HG03175 (cell line): ENCODE results near the gene BTBD7.
A peak's percentile ranks its signal among the peaks of the same experiment; 100 is the strongest.
"Not testable (repeated sequence)": the region's sequence is repeated elsewhere in the genome, so short reads cannot be mapped to it uniquely, and the experiment has no call there.

ENCODE experiments used
- ATAC-seq: cut with Tn5 transposase; IDR thresholded peaks from one replicate; pipeline ENCODE4 v1.9.1; 2021; ENCODE audit warnings: mild to moderate bottlenecking, moderate library complexity; ENCODE audit not compliant: unreplicated experiment

The BTBD7 gene, protein sequence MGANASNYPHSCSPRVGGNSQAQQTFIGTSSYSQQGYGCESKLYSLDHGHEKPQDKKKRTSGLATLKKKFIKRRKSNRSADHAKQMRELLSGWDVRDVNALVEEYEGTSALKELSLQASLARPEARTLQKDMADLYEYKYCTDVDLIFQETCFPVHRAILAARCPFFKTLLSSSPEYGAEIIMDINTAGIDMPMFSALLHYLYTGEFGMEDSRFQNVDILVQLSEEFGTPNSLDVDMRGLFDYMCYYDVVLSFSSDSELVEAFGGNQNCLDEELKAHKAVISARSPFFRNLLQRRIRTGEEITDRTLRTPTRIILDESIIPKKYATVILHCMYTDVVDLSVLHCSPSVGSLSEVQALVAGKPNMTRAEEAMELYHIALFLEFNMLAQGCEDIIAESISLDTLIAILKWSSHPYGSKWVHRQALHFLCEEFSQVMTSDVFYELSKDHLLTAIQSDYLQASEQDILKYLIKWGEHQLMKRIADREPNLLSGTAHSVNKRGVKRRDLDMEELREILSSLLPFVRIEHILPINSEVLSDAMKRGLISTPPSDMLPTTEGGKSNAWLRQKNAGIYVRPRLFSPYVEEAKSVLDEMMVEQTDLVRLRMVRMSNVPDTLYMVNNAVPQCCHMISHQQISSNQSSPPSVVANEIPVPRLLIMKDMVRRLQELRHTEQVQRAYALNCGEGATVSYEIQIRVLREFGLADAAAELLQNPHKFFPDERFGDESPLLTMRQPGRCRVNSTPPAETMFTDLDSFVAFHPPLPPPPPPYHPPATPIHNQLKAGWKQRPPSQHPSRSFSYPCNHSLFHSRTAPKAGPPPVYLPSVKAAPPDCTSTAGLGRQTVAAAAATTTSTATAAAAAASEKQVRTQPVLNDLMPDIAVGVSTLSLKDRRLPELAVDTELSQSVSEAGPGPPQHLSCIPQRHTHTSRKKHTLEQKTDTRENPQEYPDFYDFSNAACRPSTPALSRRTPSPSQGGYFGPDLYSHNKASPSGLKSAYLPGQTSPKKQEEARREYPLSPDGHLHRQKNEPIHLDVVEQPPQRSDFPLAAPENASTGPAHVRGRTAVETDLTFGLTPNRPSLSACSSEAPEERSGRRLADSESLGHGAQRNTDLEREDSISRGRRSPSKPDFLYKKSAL

DNA sequence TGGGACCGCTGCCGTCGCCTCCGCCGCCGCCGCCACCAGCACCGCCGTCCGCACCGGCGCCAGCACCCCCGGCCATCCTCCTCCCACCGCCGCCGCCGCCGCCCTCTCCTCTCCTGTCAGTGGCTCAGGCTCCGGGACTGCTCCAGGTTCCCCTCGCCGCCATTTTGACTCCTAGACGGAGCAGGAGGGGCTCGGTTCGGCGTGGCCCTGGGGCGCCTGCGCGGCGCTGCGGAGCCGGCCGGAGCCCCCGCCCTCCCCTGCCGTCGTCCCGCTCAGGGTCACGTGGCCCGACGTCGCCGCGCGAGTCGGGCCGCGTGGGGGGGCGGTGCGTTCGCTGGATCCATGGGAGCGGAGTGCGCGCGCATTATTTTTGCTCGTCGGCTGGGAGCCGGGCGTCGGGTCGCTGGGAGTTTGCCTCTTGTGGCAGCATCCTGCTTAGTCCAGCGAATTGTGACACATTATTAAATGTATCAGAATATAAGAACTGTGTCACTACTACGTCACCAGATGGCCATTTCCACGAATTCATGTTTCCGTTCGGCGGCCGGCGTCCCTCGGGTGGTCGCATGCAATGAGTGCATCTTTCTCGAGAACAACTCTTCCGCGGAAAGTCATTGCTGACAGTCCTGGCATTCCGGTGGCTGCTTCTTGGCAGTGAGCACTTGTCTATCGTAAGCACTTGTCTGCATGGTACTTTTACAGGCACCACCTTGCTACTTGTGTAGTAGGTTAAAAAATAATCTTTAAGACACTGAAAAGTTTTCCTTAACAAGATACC, at the start of gene BTBD7:
Gene BTBD7 (minus strand): TSS at position 184 of the 778 bp plus-strand sequence. CDS start 36,985 bp downstream, outside the sequence.
- peak; percentile 78 for ATAC-seq

DNA sequence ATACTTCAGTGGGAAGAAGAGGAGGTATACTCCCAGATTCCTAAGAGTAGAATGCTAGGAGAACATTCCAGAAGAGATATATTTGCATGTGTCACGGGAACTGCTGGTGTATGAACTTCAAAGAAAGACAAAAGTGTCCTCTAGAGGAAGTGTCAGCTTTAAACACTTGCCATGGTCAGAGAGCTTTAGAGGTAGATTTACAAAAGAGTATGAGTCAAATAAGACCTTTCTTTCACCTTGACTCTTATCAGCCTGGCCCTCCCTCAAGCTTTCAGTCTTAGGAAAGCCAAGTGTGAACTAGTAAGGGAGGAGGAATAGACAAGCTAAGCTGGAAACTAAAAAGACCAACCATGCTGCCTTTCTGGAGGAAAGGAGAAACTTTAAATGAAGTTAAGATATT, 48.8 kb upstream of the BTBD7 start:
- no peak for ATAC-seq

DNA sequence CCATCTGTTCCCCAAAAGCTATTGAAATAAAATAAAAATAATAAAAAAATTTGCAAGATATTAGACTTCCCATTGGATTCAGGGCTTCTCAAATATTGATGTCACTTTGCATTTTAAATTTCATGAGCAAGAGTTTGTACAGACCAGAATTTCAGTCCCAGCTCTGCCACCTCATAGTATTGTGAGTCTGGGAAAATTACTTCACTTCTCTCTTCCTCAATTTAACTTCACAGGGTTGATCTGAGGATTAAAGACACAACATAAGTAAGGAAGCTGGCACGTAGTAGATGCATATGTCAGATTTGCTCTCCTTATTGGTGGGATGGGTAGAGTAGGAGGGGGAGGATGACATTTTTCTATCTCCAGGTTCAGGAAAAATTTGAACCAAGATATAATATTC, 47.0 kb upstream of the BTBD7 start:
- ATAC-seq = no peak

DNA sequence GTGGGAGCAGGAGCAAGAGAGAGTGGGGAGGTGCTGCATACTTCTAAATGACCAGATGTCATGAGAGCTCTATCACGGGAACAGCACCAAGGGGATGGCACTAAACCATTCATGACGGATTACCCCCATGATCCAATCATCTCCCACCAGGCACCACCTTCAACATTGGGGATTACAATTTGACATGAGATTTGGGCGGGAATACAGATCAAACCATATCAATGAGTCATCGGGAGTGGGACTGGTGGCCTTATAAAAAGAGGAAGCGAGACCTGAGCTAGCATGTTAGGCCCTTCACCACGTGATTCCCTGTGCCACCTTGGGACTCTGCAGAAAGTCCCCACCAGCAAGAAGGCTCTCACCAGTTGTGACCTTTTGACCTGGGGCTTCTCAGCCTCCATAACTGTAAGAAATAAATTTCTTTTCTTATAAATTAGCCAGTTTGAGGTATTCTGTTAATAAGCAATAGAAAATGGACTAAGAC, 42.9 kb upstream of the BTBD7 start:
- peak; percentile 98 for ATAC-seq

DNA sequence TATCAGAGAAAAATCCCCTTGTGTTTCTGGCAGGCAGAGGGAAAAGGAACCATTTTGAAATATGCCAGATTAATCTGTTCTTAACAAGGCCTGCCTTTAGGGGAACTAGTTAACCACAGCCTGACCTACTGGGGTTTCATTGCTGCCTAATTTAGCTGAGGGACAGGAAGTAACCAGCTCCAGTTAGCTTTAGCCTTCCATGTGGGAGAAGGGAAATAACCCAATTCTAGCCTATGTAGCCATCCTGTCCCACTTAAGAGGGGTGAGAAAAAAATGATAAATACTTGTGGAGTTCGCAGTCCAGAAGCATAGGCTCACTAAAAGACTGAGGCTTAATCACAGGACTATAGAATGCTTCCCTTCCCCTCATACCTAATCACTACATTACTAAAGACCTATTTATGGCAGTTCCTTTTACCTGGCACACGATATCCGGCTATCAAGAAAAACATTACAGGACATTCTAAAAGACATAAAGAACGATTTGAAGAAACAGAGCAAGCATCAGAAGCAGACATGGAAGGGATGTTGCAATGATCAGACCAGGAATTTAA, 37.0 kb upstream of the BTBD7 start:
- ATAC-seq = peak; percentile 93

DNA sequence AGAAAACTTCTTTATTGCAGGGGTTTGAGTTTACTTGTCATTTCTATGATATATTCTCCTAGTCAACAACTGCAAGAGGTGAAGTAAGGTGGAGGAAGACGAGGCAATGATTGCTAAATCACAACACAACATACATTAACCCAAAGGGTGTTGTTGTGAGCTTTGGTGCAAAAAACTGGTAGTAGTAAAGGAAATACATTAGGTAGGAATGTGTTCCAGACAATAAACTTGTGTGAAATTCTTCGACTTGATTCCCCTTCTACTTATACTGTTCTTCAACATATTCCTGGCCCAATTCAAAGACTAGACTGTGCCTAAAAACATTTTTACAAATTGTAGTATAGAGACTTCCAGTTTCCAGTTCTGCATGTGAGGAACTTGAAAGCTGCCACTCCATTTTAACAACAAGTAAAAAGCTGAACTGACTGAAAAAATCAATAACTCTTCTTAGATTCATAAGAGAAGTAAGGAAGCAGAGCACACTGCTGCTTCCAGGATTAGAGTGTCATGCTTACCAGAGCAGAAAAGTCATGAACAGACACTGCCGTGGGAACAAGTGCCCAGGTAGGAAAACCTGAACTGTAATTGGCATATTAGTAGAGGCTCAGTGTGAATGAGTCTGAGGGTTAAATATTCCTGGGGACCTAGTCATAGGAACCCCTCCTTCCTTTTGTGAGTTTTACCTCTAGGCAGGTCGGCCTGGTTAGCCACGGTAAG, 36.3 kb upstream of the BTBD7 start:
- no peak for ATAC-seq

DNA sequence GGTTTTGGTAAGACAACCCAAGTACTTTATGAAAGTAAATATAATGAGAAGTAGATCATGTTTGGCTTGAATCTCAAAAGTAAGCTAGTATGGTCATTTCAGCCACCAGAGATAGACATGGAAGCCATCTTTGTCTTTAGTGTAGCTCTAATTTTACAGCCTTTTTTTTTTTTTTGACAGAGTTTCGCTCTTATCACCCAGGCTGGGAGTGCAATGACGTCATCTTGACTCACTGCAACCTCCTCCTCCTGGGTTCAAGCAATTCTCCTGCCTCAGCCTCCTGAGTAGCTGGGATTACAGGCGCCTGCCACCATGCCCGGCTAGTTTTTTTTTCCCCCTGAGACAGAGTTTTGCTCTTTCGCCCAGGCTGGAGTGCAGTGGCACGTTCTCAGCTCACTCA, 22.0 kb upstream of the BTBD7 start:
- not testable (repeated sequence) for ATAC-seq

DNA sequence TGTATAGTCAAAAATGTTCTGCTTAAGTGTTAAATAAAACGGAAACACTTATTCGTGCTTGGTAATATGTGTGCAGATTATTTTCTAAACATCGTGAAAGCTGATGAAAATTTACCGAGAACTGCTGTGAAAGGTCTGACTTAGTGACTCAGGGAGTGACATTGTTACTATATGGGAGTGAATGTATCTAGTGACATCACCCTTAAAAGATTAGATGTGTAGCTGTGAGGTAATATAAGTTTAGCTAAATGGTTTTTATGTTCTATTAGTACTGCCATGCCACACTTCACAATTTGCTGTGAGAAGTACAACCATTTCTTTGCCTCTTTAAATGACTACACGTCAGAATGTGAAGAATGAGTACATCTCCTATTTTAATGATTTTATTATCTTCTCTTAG, 15.5 kb upstream of the BTBD7 start:
- no peak for ATAC-seq

DNA sequence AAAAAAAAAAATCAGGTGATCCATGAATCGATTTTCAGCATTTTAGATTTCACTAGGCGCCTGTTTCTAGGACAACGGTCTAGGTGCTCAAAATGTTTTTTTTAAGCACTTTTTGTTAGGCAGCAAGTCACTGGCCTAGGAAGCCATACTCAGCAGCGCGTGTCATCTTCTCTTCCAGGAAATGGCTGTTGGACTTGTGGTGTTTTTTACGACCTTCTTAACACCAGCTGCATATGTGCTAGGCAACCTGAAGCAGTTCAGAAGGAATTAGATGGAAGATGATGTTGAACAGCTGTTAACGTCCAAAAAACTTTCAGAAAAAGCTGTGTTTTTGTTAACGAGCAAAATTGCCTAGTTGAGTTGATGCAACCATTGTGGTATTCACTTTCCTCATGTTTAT, 15.0 kb upstream of the BTBD7 start:
- ATAC-seq = no peak

DNA sequence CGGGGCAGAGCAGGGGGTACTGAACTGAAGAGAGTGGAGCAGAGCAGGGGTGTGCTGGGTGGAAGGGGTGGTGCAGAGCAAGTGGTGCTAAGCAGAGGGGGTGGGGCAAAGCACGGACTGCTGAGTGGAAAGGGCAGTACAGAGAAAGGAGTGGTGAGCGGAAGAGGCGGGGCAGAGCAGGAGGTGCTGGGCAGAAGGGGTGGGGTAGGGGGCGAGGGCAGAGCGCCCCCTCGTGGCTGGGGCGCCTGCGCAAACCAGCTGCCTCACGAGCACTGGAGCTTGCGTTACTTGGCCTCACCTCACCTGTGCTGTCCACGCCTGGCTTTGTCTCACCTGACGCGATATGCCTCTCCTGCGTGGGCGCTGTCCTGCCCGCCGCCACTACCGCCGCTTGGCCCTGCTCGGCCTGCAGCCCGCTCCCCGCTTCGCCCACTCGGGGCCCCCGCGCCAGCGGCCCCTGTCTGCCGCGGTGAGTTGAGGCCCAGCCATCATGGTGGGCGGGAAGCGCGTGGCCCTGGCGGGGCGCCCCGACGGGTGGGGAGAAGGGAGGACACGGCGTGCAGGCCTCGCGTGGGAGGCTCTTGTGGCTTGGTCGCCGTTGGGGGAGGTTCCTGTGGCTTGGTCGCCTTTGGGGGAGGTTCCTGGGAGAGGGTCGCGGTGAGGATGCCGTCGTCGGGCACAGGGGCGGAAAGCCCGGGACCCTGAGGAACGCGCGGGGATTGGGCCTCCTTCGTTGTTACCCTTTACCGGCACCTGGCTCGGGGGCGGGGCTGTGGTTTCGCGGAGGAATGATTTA, 14.3 kb upstream of the BTBD7 start, which contains the start of gene COX8C:
Gene COX8C (plus strand): TSS at position 257 of the 796 bp plus-strand sequence. CDS start 87 bp downstream, at position 344.
- no peak for ATAC-seq

DNA sequence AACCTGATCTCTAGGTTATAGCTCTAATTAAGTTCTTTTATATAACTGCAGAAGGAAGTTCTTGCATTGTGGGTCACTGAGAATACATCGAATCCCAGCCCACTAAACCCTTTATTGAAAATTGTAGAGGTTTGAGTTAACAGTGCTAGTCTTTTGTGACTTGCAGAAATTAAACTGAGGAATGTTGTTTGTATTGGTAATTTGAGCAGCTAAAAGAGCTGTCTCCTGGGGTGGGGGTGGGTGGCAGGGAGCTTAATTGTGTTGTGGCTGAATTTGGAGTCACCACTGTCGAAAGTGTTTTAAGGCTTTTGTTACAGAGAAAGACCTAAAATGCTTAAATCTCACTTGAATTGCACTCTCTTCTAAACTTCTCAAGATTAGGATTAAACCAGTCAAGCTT, 11.0 kb upstream of the BTBD7 start:
- ATAC-seq = no peak

DNA sequence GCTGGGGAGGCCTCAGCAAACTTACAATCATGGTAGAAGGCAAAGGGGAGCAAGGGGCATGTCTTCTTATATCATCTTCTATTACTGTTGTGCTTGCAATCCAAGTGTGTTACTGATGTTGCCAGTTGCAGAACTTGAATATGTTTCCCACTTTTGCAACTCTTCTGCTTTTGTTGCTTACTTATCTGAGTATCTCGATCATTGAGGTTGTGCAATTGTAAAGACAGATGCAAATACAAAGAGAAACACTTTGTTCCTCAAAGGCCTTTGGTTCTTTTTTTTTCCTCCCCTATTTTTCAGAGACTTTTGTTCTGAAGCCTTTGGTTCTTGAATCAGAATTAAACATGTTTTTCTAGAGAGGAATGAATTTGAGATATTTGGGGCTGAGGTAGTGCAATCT, 10.4 kb upstream of the BTBD7 start:
- no peak for ATAC-seq

DNA sequence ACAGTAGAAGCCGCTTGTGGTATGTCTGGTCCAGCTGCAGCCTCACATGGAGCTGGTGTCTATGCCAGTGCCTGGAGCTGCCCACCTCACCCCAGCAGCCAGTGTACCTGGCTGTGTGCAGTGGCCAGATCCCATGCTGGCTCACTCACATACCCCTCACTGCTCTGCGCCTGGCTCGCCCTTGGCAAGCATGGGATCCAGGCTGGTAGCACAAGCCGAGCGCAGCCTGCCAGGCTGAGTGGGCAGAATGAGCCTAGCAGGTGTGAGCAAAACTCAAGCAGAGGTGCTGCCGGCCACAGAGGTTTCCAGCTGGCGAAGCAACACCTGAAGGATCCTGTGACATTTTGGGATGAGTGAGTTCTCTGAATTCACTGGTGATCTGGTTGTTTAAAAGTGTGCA, 5.0 kb upstream of the BTBD7 start:
- no peak for ATAC-seq

DNA sequence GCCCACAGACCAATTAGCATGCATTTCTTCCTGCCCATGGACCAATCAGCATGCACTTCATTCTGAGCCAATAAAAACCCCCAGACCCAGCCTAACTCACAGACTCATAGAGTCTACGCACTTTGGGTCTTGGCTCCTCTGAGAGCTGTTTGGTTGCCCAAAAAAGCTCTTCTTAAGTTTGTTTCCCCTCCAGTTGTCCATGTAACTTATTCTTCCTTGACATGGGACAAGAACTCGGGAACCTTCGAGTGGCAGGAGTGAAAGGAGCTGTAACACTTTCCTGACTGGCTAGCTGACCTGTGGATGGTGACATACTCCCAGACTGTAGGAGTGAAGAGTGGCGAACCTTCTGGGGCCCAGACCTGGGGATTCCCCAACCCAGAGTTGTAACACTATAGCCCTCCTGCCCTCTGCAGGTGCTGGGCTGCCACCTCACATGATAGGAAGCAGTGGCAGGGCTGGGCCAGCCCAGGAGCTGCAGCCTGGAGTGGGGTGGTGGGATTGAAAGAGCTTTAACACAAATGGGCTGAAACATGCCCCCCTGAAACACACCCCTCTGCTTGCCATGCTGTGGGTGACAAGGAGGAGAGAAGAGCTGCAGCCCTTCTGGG, 4.4 kb upstream of the BTBD7 start:
- no peak for ATAC-seq

DNA sequence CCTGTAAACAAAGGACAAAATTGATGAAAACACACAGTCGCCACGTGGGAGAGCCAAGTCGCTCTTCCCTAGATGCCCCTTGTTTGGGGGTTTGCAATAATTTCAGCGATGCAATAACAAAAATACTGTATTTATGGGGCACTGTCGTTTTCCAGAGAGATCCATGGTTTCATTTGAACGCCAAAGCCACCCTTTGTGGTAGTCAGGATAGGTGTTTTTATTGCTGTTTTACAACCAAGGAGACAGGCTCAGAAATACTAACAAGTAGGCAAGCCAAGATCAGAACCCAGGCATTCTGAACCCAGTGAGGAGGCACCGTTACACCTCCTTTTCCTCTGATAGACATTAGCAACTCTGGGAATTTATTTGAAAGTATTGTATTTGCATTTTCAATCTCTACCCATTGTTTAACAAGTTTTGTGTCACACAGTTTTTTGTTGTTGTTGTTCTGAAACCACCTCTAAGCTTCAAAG, 831 bp upstream of the BTBD7 start:
- ATAC-seq = no peak

DNA sequence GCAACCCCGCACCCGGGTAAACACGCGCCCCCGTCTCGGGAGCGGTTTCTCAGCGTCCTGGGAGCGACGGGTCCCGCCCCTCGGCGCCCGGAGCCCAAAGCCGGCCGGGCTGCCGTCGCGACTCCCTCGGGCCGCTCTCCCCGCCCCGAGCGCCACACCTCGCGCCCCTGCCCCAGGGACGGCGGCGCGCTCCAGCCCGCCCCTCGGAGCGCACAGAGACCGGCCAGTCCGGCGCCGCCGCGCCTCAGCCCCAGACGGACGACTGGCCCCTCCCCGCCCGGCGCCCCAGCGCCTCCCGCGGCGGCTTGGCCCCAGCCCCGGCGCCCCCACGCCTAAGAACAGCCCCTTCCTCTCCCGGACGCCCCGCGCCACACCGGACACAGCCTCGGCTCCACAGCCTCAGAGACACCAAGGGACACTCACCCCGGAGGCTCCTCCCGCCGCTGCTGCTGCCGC, 411 bp downstream of the BTBD7 start:
- ATAC-seq = peak; percentile 57

DNA sequence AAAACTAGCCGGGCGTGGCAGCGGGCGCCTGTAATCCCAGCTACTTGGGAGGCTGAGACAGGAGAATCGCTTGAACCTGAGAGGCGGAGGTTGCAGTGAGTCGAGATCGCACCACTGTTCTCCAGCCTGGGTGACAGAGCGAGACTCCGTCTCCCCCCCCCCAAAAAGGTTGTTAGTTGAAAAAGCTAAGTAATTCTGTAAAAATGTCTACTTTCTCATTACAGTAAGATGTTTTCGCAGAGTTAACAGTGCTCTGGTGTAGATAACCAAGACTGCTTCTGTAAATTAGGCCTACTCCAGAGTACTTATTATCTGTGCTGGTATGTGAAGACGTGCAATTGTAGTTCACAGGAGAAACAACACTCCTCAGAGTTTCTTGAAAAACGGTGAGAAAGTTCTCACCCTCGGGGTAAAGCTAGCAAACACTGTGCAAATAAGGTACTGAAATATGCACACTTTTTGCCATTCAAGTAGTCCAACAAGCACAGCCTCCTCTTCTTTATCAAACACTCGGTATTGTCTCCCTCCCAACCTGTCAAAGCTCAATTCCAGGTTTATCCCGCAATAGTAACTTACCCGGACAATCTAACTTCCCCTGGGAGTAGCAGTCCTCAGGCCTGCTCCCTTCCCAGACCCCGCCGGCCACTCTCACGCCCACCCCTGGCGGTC, 974 bp downstream of the BTBD7 start:
- peak; percentile 1 for ATAC-seq
